ENCODE results near the gene WIPF1. TPM values are rescaled to one million over a fixed set of nuclear protein-coding genes. Genes with fewer than 3 reads are reported as not detected.

Gene WIPF1
- polyA plus RNA-seq, 1 of the 3 experiments (the other 2 are of a cell fraction) = 56.7 TPM

DNA sequence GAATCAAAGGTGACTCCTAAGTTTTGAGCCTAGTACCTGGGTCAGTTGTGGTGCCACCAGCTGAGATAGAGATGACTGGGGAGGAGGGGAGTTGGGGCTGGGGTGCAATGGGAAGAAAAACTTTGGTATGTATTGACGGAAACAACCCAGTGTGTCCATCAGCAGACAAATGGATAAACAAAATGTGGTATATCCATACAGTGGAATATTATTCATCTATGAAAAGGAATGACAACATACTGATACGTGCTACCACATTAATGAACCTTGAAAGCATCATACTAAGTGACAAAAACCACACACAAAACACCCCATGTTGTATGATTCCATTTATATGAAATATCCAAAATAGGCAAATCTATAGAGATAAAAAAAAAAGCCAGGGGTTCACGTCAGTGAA is 69.6 kb downstream of the WIPF1 start:
- Histone ChIP-seq H3K9me2 (no peaks in the 10 kb centered on the region), H3K27me3 (ENCODE audit: insufficient read depth) (no peaks in the 10 kb centered on the region), H2AFZ (ENCODE audit: low read depth) (no peak overlapping the region), H3K4me2 (no peak overlapping the region), H3K36me3 (replicated peaks in 1 of 2; ENCODE audit: control insufficient read depth in 1 of 2, insufficient read depth in 2 of 2, low read length in 1 of 2) (no peaks in the 10 kb centered on the region), H3K27ac (ENCODE audit: low read depth in 2 of 2, low read length in 1 of 2) (no peak overlapping the region), H3F3A (replicated peaks; ENCODE audit: insufficient read depth) (no peaks in the 10 kb centered on the region), H3K4me3 (ENCODE audit: low read depth in 2 of 2, low read length in 1 of 2) (no peak overlapping the region), H4K20me1 (ENCODE audit: insufficient read depth) (no peaks in the 10 kb centered on the region), H3K4me1 (ENCODE audit: control insufficient read depth in 1 of 2, insufficient read depth in 2 of 2, low read depth in 1 of 2, low read length in 1 of 2) (no peaks in the 10 kb centered on the region), H3K79me2 (ENCODE audit: insufficient read depth) (no peaks in the 10 kb centered on the region), H3K9me3 (no peaks in the 10 kb centered on the region), H3K9ac (no peak overlapping the region)
- POLR2A ChIA-PET = no interaction called here
- TF ChIP-seq RAD21 (IDR thresholded peaks at IDR 0.05; ENCODE audit: low read length) = no peak
- TF ChIP-seq GABPA (IDR thresholded peaks at IDR 0.05; ENCODE audit: low read depth) = no peak
- TF ChIP-seq ELF1 (IDR thresholded peaks at IDR 0.05) = no peak
- TF ChIP-seq GATA2 (CRISPR knock-in tag; IDR thresholded peaks at IDR 0.05) = no peak
- no peak for TF ChIP-seq YY1 (IDR thresholded peaks at IDR 0.05; ENCODE audit: low read depth)
- TF ChIP-seq, protein P1, sequence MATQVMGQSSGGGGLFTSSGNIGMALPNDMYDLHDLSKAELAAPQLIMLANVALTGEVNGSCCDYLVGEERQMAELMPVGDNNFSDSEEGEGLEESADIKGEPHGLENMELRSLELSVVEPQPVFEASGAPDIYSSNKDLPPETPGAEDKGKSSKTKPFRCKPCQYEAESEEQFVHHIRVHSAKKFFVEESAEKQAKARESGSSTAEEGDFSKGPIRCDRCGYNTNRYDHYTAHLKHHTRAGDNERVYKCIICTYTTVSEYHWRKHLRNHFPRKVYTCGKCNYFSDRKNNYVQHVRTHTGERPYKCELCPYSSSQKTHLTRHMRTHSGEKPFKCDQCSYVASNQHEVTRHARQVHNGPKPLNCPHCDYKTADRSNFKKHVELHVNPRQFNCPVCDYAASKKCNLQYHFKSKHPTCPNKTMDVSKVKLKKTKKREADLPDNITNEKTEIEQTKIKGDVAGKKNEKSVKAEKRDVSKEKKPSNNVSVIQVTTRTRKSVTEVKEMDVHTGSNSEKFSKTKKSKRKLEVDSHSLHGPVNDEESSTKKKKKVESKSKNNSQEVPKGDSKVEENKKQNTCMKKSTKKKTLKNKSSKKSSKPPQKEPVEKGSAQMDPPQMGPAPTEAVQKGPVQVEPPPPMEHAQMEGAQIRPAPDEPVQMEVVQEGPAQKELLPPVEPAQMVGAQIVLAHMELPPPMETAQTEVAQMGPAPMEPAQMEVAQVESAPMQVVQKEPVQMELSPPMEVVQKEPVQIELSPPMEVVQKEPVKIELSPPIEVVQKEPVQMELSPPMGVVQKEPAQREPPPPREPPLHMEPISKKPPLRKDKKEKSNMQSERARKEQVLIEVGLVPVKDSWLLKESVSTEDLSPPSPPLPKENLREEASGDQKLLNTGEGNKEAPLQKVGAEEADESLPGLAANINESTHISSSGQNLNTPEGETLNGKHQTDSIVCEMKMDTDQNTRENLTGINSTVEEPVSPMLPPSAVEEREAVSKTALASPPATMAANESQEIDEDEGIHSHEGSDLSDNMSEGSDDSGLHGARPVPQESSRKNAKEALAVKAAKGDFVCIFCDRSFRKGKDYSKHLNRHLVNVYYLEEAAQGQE (IDR thresholded peaks at IDR 0.05; ENCODE audit: low read depth, low read length) = no peak
- no peak for TF ChIP-seq MXI1 (IDR thresholded peaks at IDR 0.05; ENCODE audit: low read depth, low read length)
- TF ChIP-seq TEAD4 (IDR thresholded peaks at IDR 0.05; ENCODE audit: borderline replicate concordance, insufficient read depth) = no peak
- TF ChIP-seq, protein P2, sequence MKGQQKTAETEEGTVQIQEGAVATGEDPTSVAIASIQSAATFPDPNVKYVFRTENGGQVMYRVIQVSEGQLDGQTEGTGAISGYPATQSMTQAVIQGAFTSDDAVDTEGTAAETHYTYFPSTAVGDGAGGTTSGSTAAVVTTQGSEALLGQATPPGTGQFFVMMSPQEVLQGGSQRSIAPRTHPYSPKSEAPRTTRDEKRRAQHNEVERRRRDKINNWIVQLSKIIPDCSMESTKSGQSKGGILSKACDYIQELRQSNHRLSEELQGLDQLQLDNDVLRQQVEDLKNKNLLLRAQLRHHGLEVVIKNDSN (IDR thresholded peaks at IDR 0.05; ENCODE audit: borderline replicate concordance, low read depth) = no peak
- TF ChIP-seq TAF1 (IDR thresholded peaks at IDR 0.05; ENCODE audit: borderline replicate concordance, low read depth, low read length) = no peak
- TF ChIP-seq CHD2 (IDR thresholded peaks at IDR 0.05; ENCODE audit: low read length, partially characterized antibody) = no peak
- TF ChIP-seq FOSL2 (IDR thresholded peaks at IDR 0.05; ENCODE audit: borderline replicate concordance, low read depth) = no peak
- no peak for TF ChIP-seq NFIC (IDR thresholded peaks at IDR 0.05; ENCODE audit: borderline replicate concordance)
- TF ChIP-seq, protein P3, sequence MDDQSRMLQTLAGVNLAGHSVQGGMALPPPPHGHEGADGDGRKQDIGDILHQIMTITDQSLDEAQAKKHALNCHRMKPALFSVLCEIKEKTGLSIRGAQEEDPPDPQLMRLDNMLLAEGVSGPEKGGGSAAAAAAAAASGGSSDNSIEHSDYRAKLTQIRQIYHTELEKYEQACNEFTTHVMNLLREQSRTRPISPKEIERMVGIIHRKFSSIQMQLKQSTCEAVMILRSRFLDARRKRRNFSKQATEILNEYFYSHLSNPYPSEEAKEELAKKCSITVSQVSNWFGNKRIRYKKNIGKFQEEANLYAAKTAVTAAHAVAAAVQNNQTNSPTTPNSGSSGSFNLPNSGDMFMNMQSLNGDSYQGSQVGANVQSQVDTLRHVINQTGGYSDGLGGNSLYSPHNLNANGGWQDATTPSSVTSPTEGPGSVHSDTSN (IDR thresholded peaks at IDR 0.05) = no peak
- TF ChIP-seq, protein P4, sequence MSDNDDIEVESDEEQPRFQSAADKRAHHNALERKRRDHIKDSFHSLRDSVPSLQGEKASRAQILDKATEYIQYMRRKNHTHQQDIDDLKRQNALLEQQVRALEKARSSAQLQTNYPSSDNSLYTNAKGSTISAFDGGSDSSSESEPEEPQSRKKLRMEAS (IDR thresholded peaks at IDR 0.05; ENCODE audit: low read depth) = no peak
- no peak for DNase-seq
- 74% methylated on average over 3 of the region's 3 CpGs for WGBS (ENCODE audit: low lambda C conversion rate)
- CTCF ChIA-PET = interaction anchor here (1.7 kb wide), 1 partner anchor 19 kb away, joined by 5 read pairs; no protein-coding TSS in a partner anchor
